ENCODE data around the gene ARHGEF38.

Gene ARHGEF38

GRCh38 chr4:105596684-105597083, 44.3 kb downstream of the ARHGEF38 start:
- Histone ChIP-seq H2AFZ (ENCODE audit: low read length) (no peak overlapping the region), H3K79me2 (ENCODE audit: insufficient read depth, low read length) (no peaks in the 10 kb centered on the region), H4K20me1 (ENCODE audit: insufficient read depth, low read length, poor library complexity, severe bottlenecking) (no peaks in the 10 kb centered on the region)

DNA sequence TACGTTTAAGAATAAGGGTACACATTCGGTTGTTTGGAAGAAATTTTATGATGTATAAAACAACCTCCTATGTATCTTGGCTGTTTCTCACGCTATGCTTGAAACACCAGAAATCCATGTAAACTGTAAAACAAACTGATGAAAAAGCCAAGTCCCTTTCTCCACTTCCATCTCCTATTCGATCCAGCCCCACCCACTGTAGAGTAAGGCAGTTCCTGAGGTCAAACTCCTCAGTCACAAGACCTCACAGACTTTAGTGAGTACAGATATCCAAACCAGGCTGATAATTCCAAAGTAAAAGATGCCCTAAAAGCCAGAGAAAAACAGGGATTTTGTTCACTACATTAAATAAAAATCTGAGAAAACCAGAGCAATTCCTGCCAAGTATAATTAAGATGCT, 45.6 kb downstream of the ARHGEF38 start:
- TF ChIP-seq EZH2phosphoT487 (IDR thresholded peaks at IDR 0.05; ENCODE audit: borderline replicate concordance), result no peak
- TF ChIP-seq, protein P1, sequence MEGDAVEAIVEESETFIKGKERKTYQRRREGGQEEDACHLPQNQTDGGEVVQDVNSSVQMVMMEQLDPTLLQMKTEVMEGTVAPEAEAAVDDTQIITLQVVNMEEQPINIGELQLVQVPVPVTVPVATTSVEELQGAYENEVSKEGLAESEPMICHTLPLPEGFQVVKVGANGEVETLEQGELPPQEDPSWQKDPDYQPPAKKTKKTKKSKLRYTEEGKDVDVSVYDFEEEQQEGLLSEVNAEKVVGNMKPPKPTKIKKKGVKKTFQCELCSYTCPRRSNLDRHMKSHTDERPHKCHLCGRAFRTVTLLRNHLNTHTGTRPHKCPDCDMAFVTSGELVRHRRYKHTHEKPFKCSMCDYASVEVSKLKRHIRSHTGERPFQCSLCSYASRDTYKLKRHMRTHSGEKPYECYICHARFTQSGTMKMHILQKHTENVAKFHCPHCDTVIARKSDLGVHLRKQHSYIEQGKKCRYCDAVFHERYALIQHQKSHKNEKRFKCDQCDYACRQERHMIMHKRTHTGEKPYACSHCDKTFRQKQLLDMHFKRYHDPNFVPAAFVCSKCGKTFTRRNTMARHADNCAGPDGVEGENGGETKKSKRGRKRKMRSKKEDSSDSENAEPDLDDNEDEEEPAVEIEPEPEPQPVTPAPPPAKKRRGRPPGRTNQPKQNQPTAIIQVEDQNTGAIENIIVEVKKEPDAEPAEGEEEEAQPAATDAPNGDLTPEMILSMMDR (conservative IDR thresholded peaks at IDR 0.05; ENCODE audit: low read length), result no peak
- no peak overlapping the region for H3K4me2 ChIP-seq (ENCODE audit: low read depth, low read length, poor library complexity, severe bottlenecking)
- H3K9me2 ChIP-seq (replicated peaks; ENCODE audit: low read depth, low read length), result no peaks in the 10 kb centered on the region
- H3K4me3 ChIP-seq (ENCODE audit: low read length, poor library complexity, severe bottlenecking), result no peak overlapping the region
- H3K36me3 ChIP-seq (ENCODE audit: insufficient read depth, low read length), result no peaks in the 10 kb centered on the region
- H3K9me3 ChIP-seq (ENCODE audit: insufficient read depth, low read depth, low read length), result no peaks in the 10 kb centered on the region
- H2AFZ ChIP-seq (ENCODE audit: low read length), result no peak overlapping the region
- no peaks in the 10 kb centered on the region for H4K20me1 ChIP-seq (ENCODE audit: insufficient read depth, low read length, poor library complexity, severe bottlenecking)
- H3K4me1 ChIP-seq (ENCODE audit: insufficient read depth, low read length, poor library complexity, severe bottlenecking), result no peaks in the 10 kb centered on the region
- H3F3A ChIP-seq (ENCODE audit: low read depth), result no peaks in the 10 kb centered on the region
- no peaks in the 10 kb centered on the region for H3K79me2 ChIP-seq (ENCODE audit: insufficient read depth, low read length)
- no peak overlapping the region for H3K9ac ChIP-seq (ENCODE audit: low read depth, low read length, poor library complexity, severe bottlenecking)
- H3K27me3 ChIP-seq (ENCODE audit: insufficient read depth, low read length, poor library complexity, severe bottlenecking), result peaks cover 9% of the 10 kb centered on the region

More at GRCh38 chr4:105596684-105597083, 44.3 kb downstream of the ARHGEF38 start:
- H3K36me3 ChIP-seq (ENCODE audit: insufficient read depth, low read length), result no peaks in the 10 kb centered on the region
- TF ChIP-seq, protein P1 (conservative IDR thresholded peaks at IDR 0.05; ENCODE audit: low read length), result no peak
- TF ChIP-seq EZH2phosphoT487 (IDR thresholded peaks at IDR 0.05; ENCODE audit: borderline replicate concordance), result no peak
- no peak overlapping the region for H3K4me2 ChIP-seq (ENCODE audit: low read depth, low read length, poor library complexity, severe bottlenecking)
- H3K4me1 ChIP-seq (ENCODE audit: insufficient read depth, low read length, poor library complexity, severe bottlenecking), result no peaks in the 10 kb centered on the region
- no peak overlapping the region for H3K4me3 ChIP-seq (ENCODE audit: low read length, poor library complexity, severe bottlenecking)
- no peaks in the 10 kb centered on the region for H3K9me3 ChIP-seq (ENCODE audit: insufficient read depth, low read depth, low read length)
- no peaks in the 10 kb centered on the region for H3F3A ChIP-seq (ENCODE audit: low read depth)
- no peak overlapping the region for H3K9ac ChIP-seq (ENCODE audit: low read depth, low read length, poor library complexity, severe bottlenecking)
- peaks cover 23% of the 10 kb centered on the region for H3K27me3 ChIP-seq (ENCODE audit: insufficient read depth, low read length, poor library complexity, severe bottlenecking)
- no peaks in the 10 kb centered on the region for H3K9me2 ChIP-seq (replicated peaks; ENCODE audit: low read depth, low read length)

- Histone ChIP-seq H3F3A (ENCODE audit: low read depth) (no peaks in the 10 kb centered on the region), H3K79me2 (ENCODE audit: insufficient read depth, low read length) (no peaks in the 10 kb centered on the region), H3K4me1 (ENCODE audit: insufficient read depth, low read length, poor library complexity, severe bottlenecking) (no peaks in the 10 kb centered on the region), H3K36me3 (ENCODE audit: insufficient read depth, low read length) (no peaks in the 10 kb centered on the region), H3K9me2 (replicated peaks; ENCODE audit: low read depth, low read length) (no peaks in the 10 kb centered on the region), H3K4me3 (ENCODE audit: low read length, poor library complexity, severe bottlenecking) (no peak overlapping the region), H4K20me1 (ENCODE audit: insufficient read depth, low read length, poor library complexity, severe bottlenecking) (no peaks in the 10 kb centered on the region), H3K9ac (ENCODE audit: low read depth, low read length, poor library complexity, severe bottlenecking) (no peak overlapping the region), H3K27me3 (ENCODE audit: insufficient read depth, low read length, poor library complexity, severe bottlenecking) (peaks cover 2% of the 10 kb centered on the region), H3K9me3 (ENCODE audit: insufficient read depth, low read depth, low read length) (no peaks in the 10 kb centered on the region), H2AFZ (ENCODE audit: low read length) (no peak overlapping the region), H3K4me2 (ENCODE audit: low read depth, low read length, poor library complexity, severe bottlenecking) (no peak overlapping the region)
- TF ChIP-seq, protein P1 (conservative IDR thresholded peaks at IDR 0.05; ENCODE audit: low read length), result no peak
- no peak for TF ChIP-seq EZH2phosphoT487 (IDR thresholded peaks at IDR 0.05; ENCODE audit: borderline replicate concordance)
Measured at GRCh38 chr4:105598787-105599186, 46.4 kb downstream of the ARHGEF38 start.

All from Loucy (cell line).